ENCODE measurements around the gene OTUB2.

DNA sequence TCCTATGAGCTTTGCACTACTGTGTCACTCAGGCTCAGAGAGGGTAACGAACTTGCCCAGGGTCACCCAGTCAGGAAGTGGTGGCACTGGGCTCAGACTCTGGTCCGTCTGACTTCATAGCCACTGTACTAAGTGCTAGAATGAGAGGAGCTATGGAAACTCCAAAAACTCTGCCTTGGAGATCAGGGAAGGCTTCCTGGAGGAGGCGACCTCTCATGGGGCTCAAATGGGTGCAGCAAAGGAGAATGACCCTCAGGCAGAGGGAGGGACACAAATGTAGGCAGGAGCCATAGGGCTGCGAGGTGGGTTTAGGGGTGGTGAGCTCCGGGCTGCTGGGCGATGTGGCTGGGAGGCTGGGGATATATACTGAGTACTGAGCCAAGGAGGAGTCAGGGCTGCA, 25.9 kb upstream of the OTUB2 start:
- TF ChIP-seq, protein P1, sequence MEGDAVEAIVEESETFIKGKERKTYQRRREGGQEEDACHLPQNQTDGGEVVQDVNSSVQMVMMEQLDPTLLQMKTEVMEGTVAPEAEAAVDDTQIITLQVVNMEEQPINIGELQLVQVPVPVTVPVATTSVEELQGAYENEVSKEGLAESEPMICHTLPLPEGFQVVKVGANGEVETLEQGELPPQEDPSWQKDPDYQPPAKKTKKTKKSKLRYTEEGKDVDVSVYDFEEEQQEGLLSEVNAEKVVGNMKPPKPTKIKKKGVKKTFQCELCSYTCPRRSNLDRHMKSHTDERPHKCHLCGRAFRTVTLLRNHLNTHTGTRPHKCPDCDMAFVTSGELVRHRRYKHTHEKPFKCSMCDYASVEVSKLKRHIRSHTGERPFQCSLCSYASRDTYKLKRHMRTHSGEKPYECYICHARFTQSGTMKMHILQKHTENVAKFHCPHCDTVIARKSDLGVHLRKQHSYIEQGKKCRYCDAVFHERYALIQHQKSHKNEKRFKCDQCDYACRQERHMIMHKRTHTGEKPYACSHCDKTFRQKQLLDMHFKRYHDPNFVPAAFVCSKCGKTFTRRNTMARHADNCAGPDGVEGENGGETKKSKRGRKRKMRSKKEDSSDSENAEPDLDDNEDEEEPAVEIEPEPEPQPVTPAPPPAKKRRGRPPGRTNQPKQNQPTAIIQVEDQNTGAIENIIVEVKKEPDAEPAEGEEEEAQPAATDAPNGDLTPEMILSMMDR (IDR thresholded peaks at IDR 0.05) = no peak
- TF ChIP-seq, protein P2, sequence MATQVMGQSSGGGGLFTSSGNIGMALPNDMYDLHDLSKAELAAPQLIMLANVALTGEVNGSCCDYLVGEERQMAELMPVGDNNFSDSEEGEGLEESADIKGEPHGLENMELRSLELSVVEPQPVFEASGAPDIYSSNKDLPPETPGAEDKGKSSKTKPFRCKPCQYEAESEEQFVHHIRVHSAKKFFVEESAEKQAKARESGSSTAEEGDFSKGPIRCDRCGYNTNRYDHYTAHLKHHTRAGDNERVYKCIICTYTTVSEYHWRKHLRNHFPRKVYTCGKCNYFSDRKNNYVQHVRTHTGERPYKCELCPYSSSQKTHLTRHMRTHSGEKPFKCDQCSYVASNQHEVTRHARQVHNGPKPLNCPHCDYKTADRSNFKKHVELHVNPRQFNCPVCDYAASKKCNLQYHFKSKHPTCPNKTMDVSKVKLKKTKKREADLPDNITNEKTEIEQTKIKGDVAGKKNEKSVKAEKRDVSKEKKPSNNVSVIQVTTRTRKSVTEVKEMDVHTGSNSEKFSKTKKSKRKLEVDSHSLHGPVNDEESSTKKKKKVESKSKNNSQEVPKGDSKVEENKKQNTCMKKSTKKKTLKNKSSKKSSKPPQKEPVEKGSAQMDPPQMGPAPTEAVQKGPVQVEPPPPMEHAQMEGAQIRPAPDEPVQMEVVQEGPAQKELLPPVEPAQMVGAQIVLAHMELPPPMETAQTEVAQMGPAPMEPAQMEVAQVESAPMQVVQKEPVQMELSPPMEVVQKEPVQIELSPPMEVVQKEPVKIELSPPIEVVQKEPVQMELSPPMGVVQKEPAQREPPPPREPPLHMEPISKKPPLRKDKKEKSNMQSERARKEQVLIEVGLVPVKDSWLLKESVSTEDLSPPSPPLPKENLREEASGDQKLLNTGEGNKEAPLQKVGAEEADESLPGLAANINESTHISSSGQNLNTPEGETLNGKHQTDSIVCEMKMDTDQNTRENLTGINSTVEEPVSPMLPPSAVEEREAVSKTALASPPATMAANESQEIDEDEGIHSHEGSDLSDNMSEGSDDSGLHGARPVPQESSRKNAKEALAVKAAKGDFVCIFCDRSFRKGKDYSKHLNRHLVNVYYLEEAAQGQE (IDR thresholded peaks at IDR 0.05; ENCODE audit: insufficient read depth in 1 of 2, low read depth in 2 of 2, low read length in 1 of 2) = no peak
